CD4-positive, alpha-beta T cell treated with Interleukin-1 beta for 1 hour (primary cell): ENCODE measurements around the gene PADI6.

ENCODE experiments used
- DNase-seq, 2 donors: peaks; one replicate each; pipeline ENCODE4 v3.0.0-alpha.2; 2020 to 2022

The PADI6 gene

DNA sequence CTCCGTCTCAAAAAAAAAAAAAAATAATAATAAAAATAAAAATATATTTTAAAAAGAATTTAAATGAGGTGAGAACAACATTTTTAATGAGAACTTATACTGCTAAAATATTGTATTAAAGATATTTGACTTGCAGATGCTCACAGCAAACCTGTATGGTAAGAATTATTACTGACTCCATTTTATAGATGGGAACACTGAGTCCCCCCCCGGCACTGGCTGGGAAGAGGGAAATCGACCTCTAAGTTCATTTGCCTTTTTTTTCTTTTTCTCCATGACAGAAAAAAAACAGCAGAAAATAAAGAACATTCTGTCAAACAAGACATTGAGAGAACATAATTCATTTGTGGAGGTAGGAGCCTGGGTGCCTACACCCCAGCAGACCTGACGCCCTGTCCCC lies 13.4 kb upstream of the PADI6 start:
- no peak for DNase-seq

DNA sequence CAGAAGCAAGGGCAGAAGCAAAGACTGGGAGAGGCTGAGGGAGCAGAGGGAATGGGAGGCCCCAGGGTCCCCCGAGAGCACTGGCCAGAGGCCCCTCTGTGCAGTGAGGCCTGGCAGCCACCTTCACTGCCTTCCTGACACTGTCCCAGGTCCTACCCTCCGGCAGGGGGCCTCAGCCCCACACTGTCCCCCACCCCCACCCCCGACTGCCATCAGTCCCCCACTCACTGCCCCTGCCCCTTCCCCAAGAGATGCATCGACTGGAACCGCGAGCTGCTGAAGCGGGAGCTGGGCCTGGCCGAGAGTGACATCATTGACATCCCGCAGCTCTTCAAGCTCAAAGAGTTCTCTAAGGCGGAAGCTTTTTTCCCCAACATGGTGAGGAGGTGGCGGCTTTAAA lies 13.0 kb upstream of the PADI6 start:
- DNase-seq: no peak

DNA sequence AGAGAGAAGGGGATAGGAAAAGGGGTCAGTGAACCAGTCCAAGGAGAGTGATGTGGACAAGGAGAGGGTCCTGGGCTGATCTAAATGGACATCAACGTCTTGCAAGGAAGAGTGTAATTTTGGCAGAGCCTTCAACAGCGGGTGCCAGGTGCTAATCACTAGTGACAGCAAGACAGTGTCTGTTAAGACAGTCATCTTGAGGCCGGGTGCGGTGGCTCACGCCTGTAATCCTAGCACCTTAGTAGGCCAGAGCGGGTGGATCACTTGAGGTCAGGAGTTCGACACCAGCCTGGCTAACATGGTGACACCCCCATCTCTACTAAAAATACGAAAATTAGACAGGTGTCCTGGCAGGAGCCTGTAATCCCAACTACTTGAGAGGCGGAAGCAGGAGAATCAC lies 12.2 kb upstream of the PADI6 start:
- no peak for DNase-seq

DNA sequence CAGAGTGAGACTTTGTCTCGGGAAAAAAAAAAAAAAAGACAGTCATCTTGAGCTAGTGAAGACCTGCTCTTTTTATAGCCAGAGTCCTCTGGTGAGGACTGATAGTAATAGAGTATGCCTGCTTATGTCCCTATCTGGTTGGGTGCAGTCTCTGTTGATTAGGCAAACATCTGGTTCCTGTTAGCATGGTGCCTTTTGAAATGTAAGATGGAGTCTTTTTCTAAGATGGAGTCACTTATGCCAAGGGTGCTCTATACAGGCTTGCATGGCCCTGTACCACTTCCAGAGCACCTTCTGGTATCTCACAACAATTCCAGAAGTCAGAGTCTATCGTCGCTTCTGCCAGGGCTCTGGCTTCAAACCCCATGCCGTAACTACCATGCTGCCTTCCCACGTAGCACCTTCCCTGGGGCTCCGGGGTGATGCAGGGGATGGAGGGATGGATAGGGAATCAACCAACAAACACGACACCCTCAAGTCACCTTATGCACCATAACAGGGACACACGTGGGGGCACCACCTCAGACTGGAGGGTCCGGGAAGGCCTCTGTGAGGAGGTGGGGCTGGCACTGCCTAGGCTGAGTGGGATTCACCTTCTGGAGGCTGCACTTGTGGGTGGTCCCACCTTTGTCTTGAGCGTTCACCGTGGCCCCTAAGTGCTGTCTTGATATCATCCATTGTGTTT lies 11.6 kb upstream of the PADI6 start:
- DNase-seq: no peak

DNA sequence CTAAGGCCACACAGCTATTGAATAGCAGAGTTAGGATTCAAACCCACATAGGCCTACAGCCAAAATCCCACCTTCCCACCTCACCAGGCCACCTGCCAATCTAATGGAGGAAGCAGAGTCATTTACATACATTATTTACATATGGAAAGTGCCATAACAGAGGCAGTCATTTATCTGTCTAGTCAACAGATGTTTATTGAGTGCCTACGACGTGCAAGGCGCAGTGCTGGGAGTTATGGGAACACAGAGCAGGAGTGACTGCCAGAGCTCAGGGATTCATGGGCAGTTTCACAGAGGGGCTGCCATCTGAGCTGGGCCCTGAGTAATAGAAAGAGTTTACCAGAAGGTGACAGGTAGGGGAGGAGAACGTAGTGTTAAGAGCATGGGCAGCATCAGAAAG lies 10.3 kb upstream of the PADI6 start:
- DNase-seq: no peak

DNA sequence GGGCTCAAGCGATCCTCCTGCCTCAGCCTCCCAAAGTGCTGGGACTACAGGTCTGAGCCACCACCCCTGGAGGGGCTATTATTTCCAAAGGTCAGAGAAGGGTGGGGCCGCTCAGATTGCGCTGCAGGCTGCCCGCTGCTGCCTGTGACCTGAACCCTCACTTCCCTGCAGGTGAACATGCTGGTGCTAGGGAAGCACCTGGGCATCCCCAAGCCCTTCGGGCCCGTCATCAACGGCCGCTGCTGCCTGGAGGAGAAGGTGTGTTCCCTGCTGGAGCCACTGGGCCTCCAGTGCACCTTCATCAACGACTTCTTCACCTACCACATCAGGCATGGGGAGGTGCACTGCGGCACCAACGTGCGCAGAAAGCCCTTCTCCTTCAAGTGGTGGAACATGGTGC lies 8.6 kb upstream of the PADI6 start:
- no peak for DNase-seq

DNA sequence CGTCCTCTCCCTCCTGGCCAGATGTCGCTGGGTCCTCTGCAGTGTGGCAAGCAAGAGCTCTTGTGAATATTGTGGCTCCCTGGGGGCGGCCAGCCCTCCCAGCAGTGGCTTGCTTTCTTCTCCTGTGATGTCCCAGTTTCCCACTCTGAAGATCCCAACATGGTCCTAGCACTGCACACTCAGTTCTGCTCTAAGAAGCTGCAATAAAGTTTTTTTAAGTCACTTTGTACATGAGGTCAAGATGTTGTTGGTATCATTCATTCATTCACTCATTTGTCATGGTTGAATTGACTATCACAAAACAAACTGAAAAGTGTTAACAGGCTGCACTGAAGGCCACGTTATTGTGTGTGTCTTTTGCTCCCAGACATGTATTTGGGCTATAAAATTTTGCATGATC lies 8.2 kb upstream of the PADI6 start:
- DNase-seq: no peak

DNA sequence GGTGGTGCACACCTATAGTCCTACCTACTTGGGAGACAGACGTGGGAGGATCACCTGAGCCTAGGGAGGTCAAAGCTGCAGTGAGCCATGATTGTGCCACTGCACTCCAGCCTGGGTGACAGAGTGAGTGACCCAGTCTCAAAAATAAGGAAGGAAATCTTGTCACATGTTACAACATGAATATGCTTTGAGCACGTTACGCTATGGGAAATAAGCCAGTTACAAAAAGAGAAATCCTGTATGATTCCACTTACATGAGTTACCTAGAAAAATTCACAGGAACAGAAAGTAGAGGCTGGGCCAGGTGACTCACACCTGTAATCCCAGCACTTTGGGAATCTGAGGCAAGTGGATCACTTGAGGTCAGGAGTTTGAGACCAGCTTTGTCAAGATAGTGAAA lies 6.7 kb upstream of the PADI6 start:
- no peak for DNase-seq

DNA sequence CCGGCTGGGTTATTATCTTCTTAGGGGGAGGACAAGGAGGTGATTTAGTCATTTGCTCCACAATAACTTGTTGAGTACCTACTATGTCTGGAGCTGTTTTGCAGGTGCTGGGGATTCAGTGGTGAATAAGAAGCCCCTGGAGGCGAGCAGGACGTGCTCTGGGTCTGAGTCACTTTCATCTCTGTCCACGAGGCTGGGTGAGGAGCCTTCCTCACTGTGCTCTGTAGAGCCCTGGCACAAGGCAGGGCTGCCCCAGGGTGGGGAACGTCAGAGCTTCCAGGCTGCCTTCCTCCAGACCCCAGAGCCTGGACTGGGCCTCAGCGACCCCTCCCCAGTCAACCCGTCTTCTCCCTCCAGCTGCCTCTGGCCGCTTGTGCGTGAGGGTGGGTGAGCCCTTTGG lies 2.5 kb upstream of the PADI6 start:
- no peak for DNase-seq

DNA sequence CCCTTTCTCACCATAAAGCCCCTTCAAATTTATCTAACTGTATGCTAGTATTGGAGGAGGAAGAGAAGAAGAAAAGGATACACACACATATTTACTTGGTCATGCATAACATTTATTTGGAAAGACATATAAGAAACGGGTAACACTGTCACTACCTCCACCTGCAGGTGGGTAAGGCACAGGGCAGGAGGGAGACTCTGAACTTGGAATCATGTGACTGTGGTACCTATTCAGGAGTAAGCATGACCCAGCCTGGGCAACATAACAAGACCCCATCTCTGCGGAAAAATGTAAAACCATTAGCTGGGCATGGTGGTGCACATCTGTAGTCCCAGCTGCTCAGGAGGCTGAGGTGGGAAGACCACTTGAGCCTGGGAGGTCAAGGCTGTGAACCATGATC lies 1.4 kb upstream of the PADI6 start:
- no peak for DNase-seq

DNA sequence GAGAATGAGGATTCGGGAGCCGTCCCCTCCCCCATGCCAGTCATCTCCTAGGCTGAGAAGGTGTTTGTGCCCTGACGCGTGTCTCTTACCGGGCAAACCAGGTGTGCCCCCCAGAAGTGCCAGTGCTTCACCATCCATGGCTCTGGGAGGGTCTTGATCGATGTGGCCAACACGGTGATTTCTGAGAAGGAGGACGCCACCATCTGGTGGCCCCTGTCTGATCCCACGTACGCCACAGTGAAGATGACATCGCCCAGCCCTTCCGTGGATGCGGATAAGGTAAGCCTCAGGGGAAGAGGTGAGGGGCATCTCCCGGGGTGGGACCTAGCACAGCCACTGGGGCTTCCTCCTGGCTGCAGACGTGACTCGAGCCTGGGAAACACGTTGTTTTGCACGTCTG lies 959 bp downstream of the PADI6 start:
- DNase-seq: no peak

DNA sequence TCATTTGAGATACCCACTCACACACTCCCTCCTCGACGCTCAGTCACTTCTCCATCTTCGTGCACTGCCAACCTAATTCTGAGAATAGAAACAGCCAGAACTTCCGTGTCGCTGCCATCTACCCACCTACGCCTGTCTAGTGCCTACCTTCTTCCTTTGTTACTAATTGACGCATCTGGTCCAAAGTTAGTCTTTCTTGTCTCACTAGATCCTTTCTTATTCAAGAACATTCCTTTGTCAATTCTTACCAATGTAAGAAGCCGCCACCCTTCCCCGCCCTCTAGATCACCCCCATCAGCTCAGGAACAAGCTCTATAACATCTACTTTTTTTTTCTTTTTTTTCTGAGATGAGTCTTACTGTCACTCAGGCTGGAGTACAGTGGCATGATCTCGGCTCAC lies 3.7 kb downstream of the PADI6 start:
- DNase-seq: no peak

DNA sequence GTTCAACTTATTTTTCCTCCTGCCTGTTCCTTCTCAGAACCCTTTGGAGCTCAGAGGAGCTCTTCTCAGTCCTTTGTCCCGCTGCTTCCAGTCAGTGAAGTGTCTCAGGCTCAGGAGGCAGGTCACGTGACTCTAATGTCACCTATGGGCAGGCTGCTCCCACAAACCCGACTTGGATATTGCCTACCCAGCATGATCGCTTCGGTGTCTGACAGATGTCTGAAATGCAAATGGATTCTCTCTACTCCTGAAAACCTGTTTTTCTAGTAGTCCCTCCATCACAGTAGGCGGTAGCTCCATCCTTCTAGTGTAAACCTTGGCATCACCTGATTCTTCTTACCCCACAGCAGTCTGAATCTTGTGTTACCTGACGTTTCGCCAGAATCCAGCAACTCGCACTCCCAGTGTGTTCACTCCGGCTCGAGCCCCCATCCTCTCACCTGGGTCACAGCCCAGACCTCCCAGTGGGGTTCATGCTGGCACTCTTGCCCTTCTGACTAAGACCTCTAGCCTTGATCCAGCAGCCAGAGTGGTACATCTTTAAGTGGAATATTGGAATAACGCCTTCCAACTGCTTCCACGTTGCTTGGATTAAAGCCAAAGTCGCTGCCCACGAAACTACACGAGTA lies 5.4 kb downstream of the PADI6 start:
- DNase-seq: no peak

DNA sequence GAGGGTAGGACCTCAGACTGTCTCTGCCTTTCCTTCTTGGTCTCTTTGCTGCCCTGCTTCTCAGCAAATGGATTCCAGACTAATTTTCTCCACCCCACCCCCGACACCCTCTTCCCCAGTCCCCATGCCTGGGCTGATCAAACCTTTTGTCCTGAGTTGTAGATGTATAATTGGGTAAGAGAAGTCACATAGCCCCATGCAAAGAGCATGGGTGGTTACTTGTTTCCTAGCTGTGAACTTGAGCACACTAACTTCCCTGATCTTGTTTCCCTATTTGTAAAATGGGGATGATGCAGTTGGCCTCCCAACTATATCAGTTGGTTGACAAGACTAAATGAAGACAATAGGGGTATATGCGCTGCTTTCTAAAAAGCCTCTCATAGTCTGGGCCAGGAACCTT lies 9.2 kb downstream of the PADI6 start:
- no peak for DNase-seq

DNA sequence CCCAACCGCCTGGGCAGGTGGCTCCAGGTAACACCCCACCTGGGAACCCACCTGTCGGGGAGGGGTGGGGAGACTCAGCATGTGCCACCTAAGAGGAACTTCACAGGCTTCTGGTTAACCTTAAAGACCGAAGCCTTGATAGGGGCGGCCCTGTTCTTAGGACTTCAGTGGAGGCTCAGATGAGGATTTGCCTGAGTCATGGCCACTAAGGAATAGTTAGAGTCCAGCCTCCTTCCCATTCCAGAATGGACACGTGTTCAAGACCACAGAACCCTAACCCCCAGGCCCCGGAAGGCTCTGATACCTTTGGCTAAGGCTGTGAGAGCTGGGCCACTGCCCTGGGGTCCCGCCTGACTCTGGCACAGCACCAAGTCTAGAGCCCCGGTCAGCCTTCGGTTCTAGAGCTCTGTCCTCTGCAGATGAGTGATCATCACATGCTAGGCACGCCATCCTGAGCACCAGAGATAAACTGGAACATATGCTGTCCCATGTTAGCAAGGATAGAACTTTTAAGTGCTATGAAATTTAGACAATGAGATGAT lies 20.3 kb downstream of the PADI6 start:
- DNase-seq: no peak

DNA sequence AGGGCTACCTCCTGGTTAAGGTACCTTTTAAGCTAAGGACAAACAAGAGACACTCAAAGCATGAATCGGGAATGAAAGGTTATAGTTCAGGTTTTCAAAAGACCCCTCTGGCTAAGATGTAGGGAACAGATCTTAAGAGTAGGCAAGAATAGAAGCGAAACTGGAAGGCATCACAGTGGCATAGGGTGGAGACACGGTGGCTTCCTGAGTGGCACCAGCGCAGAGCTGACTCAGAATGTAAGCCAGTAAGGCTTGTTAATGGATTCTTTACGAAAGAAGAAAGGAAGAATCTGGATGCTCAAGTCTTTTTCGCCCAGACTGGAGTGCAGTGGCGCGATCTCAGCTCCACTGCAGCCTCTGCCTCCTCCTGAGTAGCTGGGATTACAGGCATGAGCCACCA lies 21.2 kb downstream of the PADI6 start:
- DNase-seq: no peak

DNA sequence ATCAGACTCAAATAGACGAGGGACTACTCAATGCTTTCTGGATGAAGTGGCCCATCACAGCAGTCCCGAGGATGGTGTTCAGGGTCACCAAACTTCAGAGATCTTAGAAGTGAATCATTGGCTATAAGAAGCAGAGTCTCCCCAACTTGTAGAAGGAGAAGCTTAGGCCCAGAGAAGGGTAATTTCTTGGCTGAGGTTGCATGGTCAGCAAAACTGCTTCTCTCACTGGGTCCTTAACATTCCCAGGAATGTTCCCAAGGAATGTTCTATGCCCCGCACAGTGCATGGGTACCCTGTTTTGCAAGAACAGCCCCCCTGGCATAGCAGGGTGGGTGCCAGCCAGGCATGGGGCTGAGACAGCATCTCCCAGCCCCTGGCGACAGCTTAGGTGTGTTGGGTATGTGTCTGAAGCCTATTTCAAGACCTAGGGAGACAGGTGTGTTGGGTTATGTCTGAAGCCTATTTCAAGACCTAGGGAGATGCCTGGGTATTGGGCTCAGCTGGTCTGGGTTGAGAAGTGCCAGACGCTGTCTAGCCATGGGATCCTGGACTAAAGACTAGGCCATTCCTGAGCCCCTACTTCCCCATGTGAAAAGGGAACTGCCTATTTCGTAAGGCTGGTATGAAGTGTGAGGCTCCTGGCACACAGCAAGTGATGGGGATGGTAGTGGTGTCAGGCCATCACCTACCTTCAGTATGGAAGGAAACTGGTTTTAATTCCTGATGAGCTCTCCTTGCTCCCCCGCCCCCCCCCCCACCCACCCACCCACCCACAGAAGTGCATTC lies 26.1 kb downstream of the PADI6 start:
- peak in 1 of 2 donors; percentile 23 for DNase-seq

DNA sequence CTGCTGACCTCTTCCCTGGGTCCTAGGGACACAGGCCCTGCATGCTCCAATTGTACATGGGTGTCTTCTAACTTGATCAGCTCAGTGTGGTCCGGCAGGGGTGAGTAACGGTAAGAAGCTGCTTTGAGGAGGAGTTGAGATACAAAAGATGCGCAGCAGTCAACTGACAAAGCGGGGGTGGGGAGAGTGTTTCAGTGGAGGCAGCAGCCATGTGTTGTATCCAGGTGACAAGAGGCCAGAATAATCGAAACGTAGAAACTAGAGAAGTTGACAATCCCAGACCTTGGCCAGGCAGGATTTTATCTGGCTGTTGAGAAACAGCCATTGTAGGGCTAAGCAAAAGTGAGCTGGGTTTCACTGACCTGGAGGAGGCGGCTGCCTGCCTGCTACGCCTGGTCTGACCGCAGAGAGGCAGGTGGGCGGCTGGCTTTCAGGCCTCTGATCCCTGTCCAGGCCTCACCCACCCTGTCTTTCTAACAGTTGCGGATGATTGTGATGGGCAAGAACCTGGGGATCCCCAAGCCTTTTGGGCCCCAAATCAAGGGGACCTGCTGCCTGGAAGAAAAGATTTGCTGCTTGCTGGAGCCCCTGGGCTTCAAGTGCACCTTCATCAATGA lies 28.8 kb downstream of the PADI6 start:
- DNase-seq: no peak

DNA sequence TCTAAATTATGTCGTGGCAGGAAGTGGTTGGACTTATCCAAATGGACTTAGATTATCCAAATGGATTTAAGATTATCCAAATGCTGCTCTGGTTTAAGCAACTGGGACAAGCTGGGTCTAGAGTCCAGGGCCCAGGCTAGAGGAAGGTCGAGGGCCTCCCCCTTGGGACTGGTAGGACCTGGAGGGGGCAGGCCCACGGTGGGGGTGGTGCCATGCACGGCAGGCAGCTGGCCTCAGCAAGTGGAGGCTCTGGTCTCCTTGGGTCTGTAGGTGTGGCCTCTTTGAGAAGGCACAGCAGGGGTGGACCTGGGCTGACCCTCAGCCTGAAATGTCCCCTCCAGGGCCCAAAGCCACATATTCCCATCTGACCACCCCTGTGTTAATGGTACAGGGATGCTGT lies 29.8 kb downstream of the PADI6 start:
- DNase-seq: no peak

DNA sequence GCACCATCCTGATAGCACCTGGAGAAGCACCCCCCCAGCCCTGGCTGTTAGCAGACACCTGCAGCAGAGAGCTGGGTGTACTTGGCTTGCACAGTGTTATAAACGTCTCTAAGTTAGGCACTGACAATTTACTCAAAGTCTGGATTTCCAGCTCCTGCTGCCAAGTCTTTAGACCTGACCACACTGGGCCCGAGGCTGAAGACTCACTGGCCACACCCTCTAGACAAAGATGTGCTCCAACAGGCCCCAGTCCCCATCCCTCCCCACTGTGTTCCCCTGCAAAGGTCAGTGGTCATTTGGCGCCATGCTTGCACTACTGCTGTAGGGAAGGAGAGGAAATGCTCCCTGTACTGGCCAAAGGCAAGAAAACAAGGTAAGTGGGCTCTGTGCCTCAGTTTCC lies 31.1 kb downstream of the PADI6 start:
- no peak for DNase-seq

DNA sequence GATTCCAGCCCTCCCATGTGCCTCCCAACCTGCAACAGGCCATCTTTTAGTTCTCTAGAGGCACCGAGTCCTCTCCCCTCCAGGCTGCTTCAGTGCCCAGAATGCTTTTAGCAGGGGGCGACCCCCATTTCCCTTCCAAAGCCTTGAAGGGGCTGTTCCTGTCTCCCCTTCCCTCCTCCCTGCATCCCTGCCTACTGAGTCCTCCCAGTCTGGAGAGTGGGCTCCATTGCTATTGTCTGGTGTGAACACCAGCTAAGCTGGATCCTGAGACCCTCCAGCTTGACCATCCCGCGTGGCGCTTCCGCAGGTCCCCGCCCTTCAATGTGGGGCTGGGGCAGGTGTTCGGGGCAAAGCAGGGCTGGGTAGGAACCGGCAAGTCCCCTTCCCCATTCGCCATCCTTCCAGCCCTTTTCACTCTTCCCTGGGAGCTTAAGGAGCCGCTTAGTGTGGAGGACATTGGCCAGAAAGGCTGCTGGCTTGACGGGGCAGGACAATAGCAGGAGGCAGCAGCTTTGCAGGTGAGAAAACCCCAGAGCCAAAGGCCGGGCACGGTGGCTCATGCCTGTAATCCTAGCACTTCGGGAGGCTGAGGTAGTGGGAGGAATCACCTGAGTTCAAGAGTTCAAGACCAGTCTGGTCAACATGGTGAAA lies 32.2 kb downstream of the PADI6 start:
- DNase-seq: no peak

DNA sequence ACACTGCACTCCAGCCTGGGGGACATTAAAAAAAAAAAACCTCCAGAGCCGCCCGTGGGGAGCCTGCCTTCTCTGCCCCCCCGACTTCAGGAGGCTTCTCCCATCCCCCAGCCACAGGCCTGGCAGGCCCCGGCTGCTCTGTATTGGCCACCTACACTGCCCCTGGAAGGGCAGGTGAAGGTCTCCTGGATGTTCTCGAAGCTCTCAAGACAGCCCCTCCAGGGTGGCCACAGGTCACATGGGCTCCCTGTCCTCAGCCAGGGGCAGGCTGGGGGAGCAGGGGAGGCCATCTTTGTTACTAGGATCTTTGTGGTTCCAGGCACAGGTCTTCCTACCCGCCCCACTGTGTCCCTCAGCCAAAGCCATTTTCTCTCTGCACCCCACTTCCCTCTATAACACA lies 32.8 kb downstream of the PADI6 start:
- no peak for DNase-seq
